NCI-H2196 treated with DMSO at 0.1 percent for 48 hours (cell line): Measurements from ENCODE around the gene PPP1R12A.
A peak's percentile ranks its signal among the peaks of the same experiment; 100 is the strongest.

Source experiments
- DNase-seq: peaks from one replicate; lab custom pipeline; 2025; ENCODE audit not compliant: unreplicated experiment; lab: John Stamatoyannopoulos, UW

PPP1R12A gene

GRCh38 chr12:79769860-79770485, 164.9 kb downstream of the PPP1R12A start:
- no peak for DNase-seq

GRCh38 chr12:79769189-79769859, 165.6 kb downstream of the PPP1R12A start:
- no peak for DNase-seq

GRCh38 chr12:79766705-79767464, 168.0 kb downstream of the PPP1R12A start:
- DNase-seq = no peak

GRCh38 chr12:79765157-79765556, 169.7 kb downstream of the PPP1R12A start:
- no peak for DNase-seq

- no peak for DNase-seq
Measured at GRCh38 chr12:79764641-79765040, 170.3 kb downstream of the PPP1R12A start.

GRCh38 chr12:79763766-79764452, 171.0 kb downstream of the PPP1R12A start:
- no peak for DNase-seq

- DNase-seq = no peak
Measured at GRCh38 chr12:79761341-79761740, 173.6 kb downstream of the PPP1R12A start.

- no peak for DNase-seq
Measured at GRCh38 chr12:79747274-79747673, 187.6 kb downstream of the PPP1R12A start.

GRCh38 chr12:79737875-79738718, 196.8 kb downstream of the PPP1R12A start:
- DNase-seq = peak; percentile 18

GRCh38 chr12:79732638-79733037, 202.3 kb downstream of the PPP1R12A start:
- no peak for DNase-seq

GRCh38 chr12:79725987-79726386, 208.9 kb downstream of the PPP1R12A start:
- DNase-seq = no peak
